ENCODE results near the gene SLC6A4. TPM values are rescaled to one million over a fixed set of nuclear protein-coding genes. Genes with fewer than 3 reads are reported as not detected.

Gene SLC6A4
- polyA plus RNA-seq, 1 donor (not counting 4 experiments of a cell fraction or from before 2014, with no cell fraction given) = not detected

- Histone ChIP-seq H3K36me3 (ENCODE audit: control insufficient read depth in 2 of 2, extremely low read depth in 1 of 2, insufficient read depth in 2 of 2, low read length in 2 of 2) (no peaks in the 10 kb centered on the region), H3K9ac (ENCODE audit: control insufficient read depth, extremely low read depth, insufficient read depth, low read length) (no peak overlapping the region), H3K27ac (ENCODE audit: control insufficient read depth, insufficient read depth, low read length) (no peak overlapping the region), H3K9me1 (ENCODE audit: control insufficient read depth, extremely low read depth, insufficient read depth, low read length) (no peaks in the 10 kb centered on the region), H3K4me2 (ENCODE audit: control insufficient read depth, extremely low read depth, insufficient read depth, low read depth, low read length) (no peak overlapping the region), H3K4me1 (ENCODE audit: control insufficient read depth, extremely low read depth, insufficient read depth, low read length) (no peaks in the 10 kb centered on the region), H3K79me2 (ENCODE audit: control insufficient read depth, insufficient read depth, low read length) (no peaks in the 10 kb centered on the region), H2AFZ (ENCODE audit: control insufficient read depth, low read length) (no peak overlapping the region), H3K27me3 (ENCODE audit: control insufficient read depth, extremely low read depth, insufficient read depth, low read length) (peaks cover 49% of the 10 kb centered on the region), H4K20me1 (ENCODE audit: control insufficient read depth, extremely low read depth, insufficient read depth, low read length) (no peaks in the 10 kb centered on the region), H3K9me3 (ENCODE audit: control insufficient read depth, low read depth, low read length) (no peaks in the 10 kb centered on the region), H3K4me3 (ENCODE audit: control insufficient read depth in 2 of 3, extremely low read depth in 1 of 3, insufficient read depth in 2 of 3, low read depth in 1 of 3, low read length in 3 of 3) (no peak overlapping the region)
- FAIRE-seq = no peak
- no peak for DNase-seq (ENCODE audit: low read depth, low spot score)
- dilution Hi-C loops (cut with MboI; ENCODE audit: extremely low pct_ligation_motif_present, low sequenced_read_pairs) = no loop called here
- TF ChIP-seq EZH2 (IDR thresholded peaks at IDR 0.05; ENCODE audit: low read length) (no peak), CTCF (optimal IDR thresholded peaks at IDR 0.05 in 1 of 3, IDR thresholded peaks at IDR 0.05 in 1 of 3, conservative IDR thresholded peaks at IDR 0.05 in 1 of 3; ENCODE audit: extremely low read depth in 1 of 3, insufficient read depth in 2 of 3, low read length in 3 of 3) (no peak)
Observed at GRCh38 chr17:30208214-30208613, 27.3 kb downstream of the SLC6A4 start.

DNA sequence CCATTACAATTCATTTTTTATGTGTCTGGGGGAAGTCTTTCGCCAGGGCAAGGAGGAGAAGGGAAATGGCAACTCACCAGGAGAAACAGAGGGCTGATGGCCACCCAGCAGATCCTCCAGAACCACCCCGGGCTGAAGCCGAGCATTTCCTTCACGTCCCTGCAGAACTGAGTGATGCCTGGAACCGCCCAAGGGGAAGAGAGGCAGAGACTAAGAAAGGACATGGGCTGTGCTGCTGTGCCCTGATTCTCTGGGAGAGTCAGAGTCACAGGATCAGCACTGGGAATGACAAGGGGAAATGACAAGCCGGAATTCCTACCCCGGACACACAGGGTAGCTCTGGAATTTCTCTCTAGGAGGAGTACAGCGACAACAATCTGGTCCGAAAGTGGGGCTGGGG is 27.8 kb downstream of the SLC6A4 start:
- no peak for DNase-seq (ENCODE audit: low read depth, low spot score)
- no peak overlapping the region for H3K4me2 ChIP-seq (ENCODE audit: control insufficient read depth, extremely low read depth, insufficient read depth, low read depth, low read length)
- no peaks in the 10 kb centered on the region for H3K4me1 ChIP-seq (ENCODE audit: control insufficient read depth, extremely low read depth, insufficient read depth, low read length)
- no peaks in the 10 kb centered on the region for H4K20me1 ChIP-seq (ENCODE audit: control insufficient read depth, extremely low read depth, insufficient read depth, low read length)
- H3K27me3 ChIP-seq (ENCODE audit: control insufficient read depth, extremely low read depth, insufficient read depth, low read length) = peaks cover 47% of the 10 kb centered on the region
- dilution Hi-C loops (cut with MboI; ENCODE audit: extremely low pct_ligation_motif_present, low sequenced_read_pairs) = no loop called here
- no peaks in the 10 kb centered on the region for H3K9me3 ChIP-seq (ENCODE audit: control insufficient read depth, low read depth, low read length)
- H3K4me3 ChIP-seq (ENCODE audit: control insufficient read depth in 2 of 3, extremely low read depth in 1 of 3, insufficient read depth in 2 of 3, low read depth in 1 of 3, low read length in 3 of 3) = no peak overlapping the region
- no peak for FAIRE-seq
- no peak overlapping the region for H3K9ac ChIP-seq (ENCODE audit: control insufficient read depth, extremely low read depth, insufficient read depth, low read length)
- H3K36me3 ChIP-seq (ENCODE audit: control insufficient read depth in 2 of 2, extremely low read depth in 1 of 2, insufficient read depth in 2 of 2, low read length in 2 of 2) = no peaks in the 10 kb centered on the region
- H3K9me1 ChIP-seq (ENCODE audit: control insufficient read depth, extremely low read depth, insufficient read depth, low read length) = no peaks in the 10 kb centered on the region
- H3K27ac ChIP-seq (ENCODE audit: control insufficient read depth, insufficient read depth, low read length) = no peak overlapping the region
- TF ChIP-seq EZH2 (IDR thresholded peaks at IDR 0.05; ENCODE audit: low read length) (no peak), CTCF (optimal IDR thresholded peaks at IDR 0.05 in 1 of 3, IDR thresholded peaks at IDR 0.05 in 1 of 3, conservative IDR thresholded peaks at IDR 0.05 in 1 of 3; ENCODE audit: extremely low read depth in 1 of 3, insufficient read depth in 2 of 3, low read length in 3 of 3) (no peak)
- no peak overlapping the region for H2AFZ ChIP-seq (ENCODE audit: control insufficient read depth, low read length)
- H3K79me2 ChIP-seq (ENCODE audit: control insufficient read depth, insufficient read depth, low read length) = no peaks in the 10 kb centered on the region

All from keratinocyte (primary cell).